Suprapubic skin (tissue), 3 donors: ENCODE data around the gene ADGRD1.

Experiments
- CTCF ChIP-seq, 2 donors: fragments of 200-600 bp in 1 of 2; fragments of 450-650 bp in 1 of 2; sonication (generic) in 1 of 2; IDR thresholded peaks; one replicate each; pipeline ENCODE4 v1.5.1; 2016 to 2019; ENCODE audit warnings: antibody characterized with exemption in 2 of 2, mild to moderate bottlenecking in 1 of 2, moderate library complexity in 1 of 2
- POLR2A ChIP-seq, 2 donors: fragments of 450-650 bp; IDR thresholded peaks; one replicate each; pipeline ENCODE4 v1.6.1; 2017; ENCODE audit warnings: antibody characterized with exemption in 2 of 2, mild to moderate bottlenecking in 2 of 2, moderate library complexity in 2 of 2

GRCh38 chr12:130967636-130968035 lies 13.9 kb downstream of the ADGRD1 start:
- TF ChIP-seq CTCF (IDR thresholded peaks at IDR 0.05) (no peak), POLR2A (IDR thresholded peaks at IDR 0.05) (no peak)
